SK-N-SH (cell line): ENCODE measurements around the gene GRP. TPM values are rescaled to one million over a fixed set of nuclear protein-coding genes. Genes with fewer than 3 reads are reported as not detected.

Experiments used
- CTCF ChIA-PET: fragments of 300-600, 350-600 bp; formaldehyde crosslinking; extraction: SDS; loops from one replicate; lab custom pipeline; 2021; lab: Yijun Ruan, JAX
- POLR2A ChIA-PET: fragments of 350-600 bp; sonication (Branson Sonifier 250); formaldehyde crosslinking; extraction: SDS; loops from one replicate; lab custom pipeline; 2020; ENCODE audit warnings: antibody characterized with exemption, inconsistent platforms; lab: Yijun Ruan, JAX
- DNase-seq: peaks from one replicate; pipeline ENCODE4 v3.0.0; 2012
- H2AFZ ChIP-seq: fragments of 200-600 bp; sonication (generic); 2 replicates; pipeline ENCODE4 v1.8.1; 2016; ENCODE audit warnings: antibody characterized with exemption, mild to moderate bottlenecking, low read depth
- H3F3A ChIP-seq: fragments of 200-600 bp; sonication (generic); replicated peaks from 2 replicates; pipeline ENCODE3; 2016; ENCODE audit warnings: antibody characterized with exemption, mild to moderate bottlenecking; ENCODE audit not compliant: insufficient read depth
- H3K27ac ChIP-seq, 2 experiments: fragments of 200-500 bp in 1 of 2; fragments of 200-600 bp in 1 of 2; sonication (Bioruptor generic) in 1 of 2; sonication (generic), shearing (Covaris generic) in 1 of 2; 2 replicates each; pipeline versions ENCODE4 v1.5.1 to v1.6.1; 2014 to 2016; ENCODE audit warnings: low read depth in 2 of 2, inconsistent platforms in 1 of 2, low read length in 1 of 2, mild to moderate bottlenecking in 1 of 2, mixed read lengths in 1 of 2
- H3K27me3 ChIP-seq: fragments of 200-600 bp; sonication (generic), shearing (Covaris generic); 2 replicates; pipeline ENCODE4 v1.6.1; 2016; ENCODE audit warnings: mixed run types; ENCODE audit not compliant: insufficient read depth
- H3K36me3 ChIP-seq, 2 experiments: fragments of 200-500 bp in 1 of 2; fragments of 200-600 bp in 1 of 2; sonication (Bioruptor generic) in 1 of 2; sonication (generic) in 1 of 2; replicated peaks in 1 of 2; 2 replicates each; pipeline versions ENCODE3 to v1.5.1; 2014 to 2016; ENCODE audit warnings: low read length in 1 of 2, mild to moderate bottlenecking in 1 of 2; ENCODE audit not compliant: insufficient read depth in 2 of 2, control insufficient read depth in 1 of 2
- H3K4me1 ChIP-seq, 2 experiments: fragments of 200-500 bp in 1 of 2; fragments of 200-600 bp in 1 of 2; sonication (Bioruptor generic) in 1 of 2; sonication (generic), shearing (Covaris generic) in 1 of 2; 2 replicates each; pipeline versions ENCODE4 v1.5.1 to v1.6.1; 2014 to 2016; ENCODE audit warnings: low read depth in 1 of 2, low read length in 1 of 2, mixed run types in 1 of 2; ENCODE audit not compliant: insufficient read depth in 2 of 2, control insufficient read depth in 1 of 2
- H3K4me2 ChIP-seq: fragments of 200-600 bp; sonication (generic), shearing (Covaris generic); 2 replicates; pipeline ENCODE4 v1.6.1; 2017; ENCODE audit warnings: mixed run types
- H3K4me3 ChIP-seq, 2 experiments: fragments of 200-500 bp in 1 of 2; fragments of 200-600 bp in 1 of 2; sonication (Bioruptor generic) in 1 of 2; sonication (generic), shearing (Covaris generic) in 1 of 2; 2 replicates each; pipeline versions ENCODE4 v1.5.1 to v1.8.1; 2014 to 2016; ENCODE audit warnings: low read depth in 2 of 2, inconsistent platforms in 1 of 2, low read length in 1 of 2, mild to moderate bottlenecking in 1 of 2, mixed read lengths in 1 of 2, moderate library complexity in 1 of 2
- H3K79me2 ChIP-seq: fragments of 200-600 bp; sonication (generic); 2 replicates; pipeline ENCODE4 v1.8.1; 2017; ENCODE audit warnings: mild to moderate bottlenecking; ENCODE audit not compliant: insufficient read depth
- H3K9ac ChIP-seq: fragments of 200-600 bp; sonication (generic); 2 replicates; pipeline ENCODE4 v1.6.1; 2017; ENCODE audit warnings: mixed run types
- H3K9me2 ChIP-seq: fragments of 200-600 bp; sonication (generic); 2 replicates; pipeline ENCODE4 v1.6.1; 2017; ENCODE audit warnings: mixed run types
- H3K9me3 ChIP-seq: fragments of 200-600 bp; sonication (generic); 2 replicates; pipeline ENCODE4 v1.6.1; 2017; ENCODE audit warnings: mixed run types, mild to moderate bottlenecking, moderate library complexity
- H4K20me1 ChIP-seq: fragments of 200-600 bp; sonication (generic); 2 replicates; pipeline ENCODE4 v1.6.1; 2017; ENCODE audit warnings: mild to moderate bottlenecking, mixed run types; ENCODE audit not compliant: insufficient read depth
- EP300 ChIP-seq, 2 experiments: IDR thresholded peaks; 2 replicates each; pipeline versions ENCODE4 v1.4.0 to v1.6.1; 2012; ENCODE audit warnings: borderline replicate concordance in 1 of 2, low read depth in 1 of 2, low read length in 1 of 2
- EZH2phosphoT487 ChIP-seq: fragments of 200-600 bp; sonication (generic); IDR thresholded peaks from 2 replicates; pipeline ENCODE4 v1.6.1; 2017; ENCODE audit warnings: low read depth, mixed run types, mild to moderate bottlenecking, antibody characterized with exemption, moderate library complexity, borderline replicate concordance
- FOXJ3 ChIP-seq: sonication (generic); formaldehyde crosslinking; IDR thresholded peaks from 2 replicates; pipeline ENCODE4 v1.5.1; 2020; ENCODE audit warnings: mild to moderate bottlenecking, missing genetic modification reagents
- FOXM1 ChIP-seq: IDR thresholded peaks from 2 replicates; pipeline ENCODE4 v1.4.0; 2012; ENCODE audit warnings: low read depth, mild to moderate bottlenecking
- NFIC ChIP-seq: IDR thresholded peaks from 2 replicates; pipeline ENCODE4 v1.4.0; 2012; ENCODE audit warnings: borderline replicate concordance
- NRF1 ChIP-seq: IDR thresholded peaks from 2 replicates; pipeline ENCODE4 v1.6.1; 2012; ENCODE audit warnings: low read depth, mild to moderate bottlenecking, low read length
- TAF1 ChIP-seq: IDR thresholded peaks from 2 replicates; pipeline ENCODE4 v1.6.1; 2012; ENCODE audit warnings: low read depth, mild to moderate bottlenecking, low read length, moderate library complexity, borderline replicate concordance
- WGBS: methylation state at CpG from one replicate; pipeline ENCODE4 v1.1.6; 2017; ENCODE audit warnings: low lambda C conversion rate; 5-methylcytosine and 5-hydroxymethylcytosine counted together
- polyA plus RNA-seq, 3 experiments: library from polyadenylated mRNA; depleted of rRNA; stranded (reverse); fragments of >200 nt; gene quantifications; 2 replicates each; pipeline ENCODE4 v1.2.3, GENCODE V29; 2012
- TF ChIP-seq, protein P1 (sequence below): fragments of 200-600 bp; sonication (generic); IDR thresholded peaks from 2 replicates; pipeline ENCODE4 v1.6.1; 2017; ENCODE audit warnings: antibody characterized with exemption, mild to moderate bottlenecking, moderate library complexity
- TF ChIP-seq, protein P2 (sequence below): IDR thresholded peaks from 2 replicates; pipeline ENCODE4; 2012
- TF ChIP-seq, protein P3 (sequence below): fragments of 150-350 bp; IDR thresholded peaks from 2 replicates; pipeline ENCODE4 v1.6.1; 2016; ENCODE audit warnings: mild to moderate bottlenecking, low read depth, low read length
- TF ChIP-seq, protein P4 (sequence below): IDR thresholded peaks from 2 replicates; pipeline ENCODE4 v1.4.0; 2012; ENCODE audit warnings: low read depth, borderline replicate concordance

The GRP gene
- polyA plus RNA-seq, 1 of the 3 experiments (the other 2 are of a cell fraction), result 2.8 TPM

DNA sequence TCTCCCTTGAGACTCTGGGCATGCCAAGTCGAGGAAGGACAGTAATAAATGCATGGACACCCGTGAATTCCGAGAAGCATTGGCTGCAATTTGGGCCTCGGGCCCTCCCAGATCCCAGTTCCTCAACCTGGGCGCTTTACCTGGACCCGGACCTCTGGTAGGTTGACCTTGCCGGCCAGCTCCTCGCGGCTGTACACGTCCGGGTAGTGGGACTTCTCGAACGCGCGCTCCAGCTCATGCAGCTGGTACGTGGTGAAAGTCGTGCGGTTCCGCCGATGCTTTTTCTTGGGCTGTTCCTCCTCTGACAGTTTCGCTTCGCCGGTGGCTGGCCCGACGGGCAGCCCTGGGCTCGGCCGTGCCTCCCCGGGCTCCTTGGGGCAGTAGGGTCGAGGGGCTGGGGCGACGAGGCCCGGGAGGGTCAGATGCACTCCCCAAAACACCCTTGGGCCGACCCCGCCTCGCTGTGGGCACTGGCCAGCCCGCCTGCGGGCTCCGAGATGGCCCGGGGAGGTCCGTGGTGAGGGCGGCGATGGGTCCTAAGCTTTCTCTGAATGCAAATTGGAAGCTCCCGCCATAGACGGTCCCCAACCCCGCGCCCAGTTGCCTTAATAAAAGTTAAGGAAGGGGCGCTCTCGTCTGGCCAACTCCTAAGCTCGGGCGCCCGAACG lies 52.4 kb downstream of the GRP start:
- peaks cover 4 to 12% of the 10 kb centered on the region in 2 experiments; a peak in 2 of 4 replicates for H3K4me1 ChIP-seq
- H4K20me1 ChIP-seq, result no peaks in the 10 kb centered on the region
- ChIA-PET CTCF (interaction anchor here (1.0 to 4.4 kb wide), 11 partner anchors 13 to 551 kb away, joined by 3 to 18 read pairs (median 7); no protein-coding TSS in a partner anchor), POLR2A (no interaction called here)
- H3K9ac ChIP-seq, result no peak overlapping the region
- peaks cover 90% of the 10 kb centered on the region for H3K27me3 ChIP-seq
- H3K4me3 ChIP-seq, result no peak overlapping the region
- peaks cover 2% of the 10 kb centered on the region for H3F3A ChIP-seq
- peak overlapping the region; percentile 11; the same call in 1 of the 2 replicates for H3K4me2 ChIP-seq
- no peak overlapping the region for H3K27ac ChIP-seq
- peak; percentile 32 for DNase-seq
- TF ChIP-seq, protein P1, sequence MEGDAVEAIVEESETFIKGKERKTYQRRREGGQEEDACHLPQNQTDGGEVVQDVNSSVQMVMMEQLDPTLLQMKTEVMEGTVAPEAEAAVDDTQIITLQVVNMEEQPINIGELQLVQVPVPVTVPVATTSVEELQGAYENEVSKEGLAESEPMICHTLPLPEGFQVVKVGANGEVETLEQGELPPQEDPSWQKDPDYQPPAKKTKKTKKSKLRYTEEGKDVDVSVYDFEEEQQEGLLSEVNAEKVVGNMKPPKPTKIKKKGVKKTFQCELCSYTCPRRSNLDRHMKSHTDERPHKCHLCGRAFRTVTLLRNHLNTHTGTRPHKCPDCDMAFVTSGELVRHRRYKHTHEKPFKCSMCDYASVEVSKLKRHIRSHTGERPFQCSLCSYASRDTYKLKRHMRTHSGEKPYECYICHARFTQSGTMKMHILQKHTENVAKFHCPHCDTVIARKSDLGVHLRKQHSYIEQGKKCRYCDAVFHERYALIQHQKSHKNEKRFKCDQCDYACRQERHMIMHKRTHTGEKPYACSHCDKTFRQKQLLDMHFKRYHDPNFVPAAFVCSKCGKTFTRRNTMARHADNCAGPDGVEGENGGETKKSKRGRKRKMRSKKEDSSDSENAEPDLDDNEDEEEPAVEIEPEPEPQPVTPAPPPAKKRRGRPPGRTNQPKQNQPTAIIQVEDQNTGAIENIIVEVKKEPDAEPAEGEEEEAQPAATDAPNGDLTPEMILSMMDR, result no peak
- TF ChIP-seq, protein P2, sequence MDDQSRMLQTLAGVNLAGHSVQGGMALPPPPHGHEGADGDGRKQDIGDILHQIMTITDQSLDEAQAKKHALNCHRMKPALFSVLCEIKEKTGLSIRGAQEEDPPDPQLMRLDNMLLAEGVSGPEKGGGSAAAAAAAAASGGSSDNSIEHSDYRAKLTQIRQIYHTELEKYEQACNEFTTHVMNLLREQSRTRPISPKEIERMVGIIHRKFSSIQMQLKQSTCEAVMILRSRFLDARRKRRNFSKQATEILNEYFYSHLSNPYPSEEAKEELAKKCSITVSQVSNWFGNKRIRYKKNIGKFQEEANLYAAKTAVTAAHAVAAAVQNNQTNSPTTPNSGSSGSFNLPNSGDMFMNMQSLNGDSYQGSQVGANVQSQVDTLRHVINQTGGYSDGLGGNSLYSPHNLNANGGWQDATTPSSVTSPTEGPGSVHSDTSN, result no peak
- no peak for TF ChIP-seq EZH2phosphoT487
- TF ChIP-seq EP300 (IDR thresholded peaks at IDR 0.05; ENCODE audit: borderline replicate concordance in 1 of 2, low read depth in 1 of 2, low read length in 1 of 2), result no peak
- TF ChIP-seq NFIC, result no peak
- TF ChIP-seq FOXM1, result no peak
- TF ChIP-seq, protein P3, sequence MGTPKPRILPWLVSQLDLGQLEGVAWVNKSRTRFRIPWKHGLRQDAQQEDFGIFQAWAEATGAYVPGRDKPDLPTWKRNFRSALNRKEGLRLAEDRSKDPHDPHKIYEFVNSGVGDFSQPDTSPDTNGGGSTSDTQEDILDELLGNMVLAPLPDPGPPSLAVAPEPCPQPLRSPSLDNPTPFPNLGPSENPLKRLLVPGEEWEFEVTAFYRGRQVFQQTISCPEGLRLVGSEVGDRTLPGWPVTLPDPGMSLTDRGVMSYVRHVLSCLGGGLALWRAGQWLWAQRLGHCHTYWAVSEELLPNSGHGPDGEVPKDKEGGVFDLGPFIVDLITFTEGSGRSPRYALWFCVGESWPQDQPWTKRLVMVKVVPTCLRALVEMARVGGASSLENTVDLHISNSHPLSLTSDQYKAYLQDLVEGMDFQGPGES, result no peak
- TF ChIP-seq, protein P4, sequence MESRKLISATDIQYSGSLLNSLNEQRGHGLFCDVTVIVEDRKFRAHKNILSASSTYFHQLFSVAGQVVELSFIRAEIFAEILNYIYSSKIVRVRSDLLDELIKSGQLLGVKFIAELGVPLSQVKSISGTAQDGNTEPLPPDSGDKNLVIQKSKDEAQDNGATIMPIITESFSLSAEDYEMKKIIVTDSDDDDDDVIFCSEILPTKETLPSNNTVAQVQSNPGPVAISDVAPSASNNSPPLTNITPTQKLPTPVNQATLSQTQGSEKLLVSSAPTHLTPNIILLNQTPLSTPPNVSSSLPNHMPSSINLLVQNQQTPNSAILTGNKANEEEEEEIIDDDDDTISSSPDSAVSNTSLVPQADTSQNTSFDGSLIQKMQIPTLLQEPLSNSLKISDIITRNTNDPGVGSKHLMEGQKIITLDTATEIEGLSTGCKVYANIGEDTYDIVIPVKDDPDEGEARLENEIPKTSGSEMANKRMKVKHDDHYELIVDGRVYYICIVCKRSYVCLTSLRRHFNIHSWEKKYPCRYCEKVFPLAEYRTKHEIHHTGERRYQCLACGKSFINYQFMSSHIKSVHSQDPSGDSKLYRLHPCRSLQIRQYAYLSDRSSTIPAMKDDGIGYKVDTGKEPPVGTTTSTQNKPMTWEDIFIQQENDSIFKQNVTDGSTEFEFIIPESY, result no peak
- TF ChIP-seq NRF1, result no peak
- no peak for TF ChIP-seq TAF1
- no peak for TF ChIP-seq FOXJ3
- TF ChIP-seq, all 33 proteins: peak for 0
- no peaks in the 10 kb centered on the region for H3K9me2 ChIP-seq
- no peak overlapping the region for H2AFZ ChIP-seq
- no peaks in the 10 kb centered on the region for H3K9me3 ChIP-seq
- H3K79me2 ChIP-seq, result no peaks in the 10 kb centered on the region
- H3K36me3 ChIP-seq, result no peaks in the 10 kb centered on the region
- 51% methylated on average over 19 of the region's 52 CpGs for WGBS
